ENCODE measurements around the gene KNDC1.

The KNDC1 gene

DNA sequence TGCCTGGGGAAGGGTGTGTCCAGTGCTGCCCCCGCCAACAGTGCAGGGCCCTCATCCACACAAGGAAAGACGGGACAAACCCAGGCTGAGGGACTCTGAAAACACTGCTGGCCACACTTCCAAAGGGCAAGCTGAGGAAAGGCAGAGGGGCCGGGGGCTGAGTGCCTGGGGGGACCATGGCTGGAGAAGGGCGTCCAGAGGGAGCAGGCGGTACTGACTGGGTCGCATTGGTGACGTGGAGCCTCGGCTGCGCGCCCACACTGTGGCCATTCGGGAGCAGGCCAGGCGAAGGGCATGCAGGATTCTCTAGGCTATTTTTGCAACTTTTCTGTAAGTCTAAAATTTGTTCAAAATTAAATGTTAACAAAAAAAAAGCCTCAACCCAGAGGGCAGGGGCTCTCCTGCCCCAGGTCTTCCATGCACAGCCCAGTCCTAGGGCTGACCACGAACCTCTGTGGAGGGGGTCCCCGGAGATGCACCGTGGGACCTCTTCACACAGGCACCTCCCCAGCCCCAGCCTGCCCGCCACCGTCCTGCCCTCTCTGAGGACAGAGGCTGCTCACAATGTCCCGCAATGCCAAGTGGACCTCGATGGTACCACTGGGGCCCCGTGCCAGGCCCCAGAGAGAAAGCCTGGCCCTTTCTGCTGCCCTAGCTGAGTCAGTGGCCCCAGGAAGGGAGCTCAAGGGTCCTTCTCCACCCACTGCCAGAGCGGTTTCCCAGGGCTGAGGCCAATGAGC lies 106.2 kb downstream of the KNDC1 start:
- no peak for DNase-seq

DNA sequence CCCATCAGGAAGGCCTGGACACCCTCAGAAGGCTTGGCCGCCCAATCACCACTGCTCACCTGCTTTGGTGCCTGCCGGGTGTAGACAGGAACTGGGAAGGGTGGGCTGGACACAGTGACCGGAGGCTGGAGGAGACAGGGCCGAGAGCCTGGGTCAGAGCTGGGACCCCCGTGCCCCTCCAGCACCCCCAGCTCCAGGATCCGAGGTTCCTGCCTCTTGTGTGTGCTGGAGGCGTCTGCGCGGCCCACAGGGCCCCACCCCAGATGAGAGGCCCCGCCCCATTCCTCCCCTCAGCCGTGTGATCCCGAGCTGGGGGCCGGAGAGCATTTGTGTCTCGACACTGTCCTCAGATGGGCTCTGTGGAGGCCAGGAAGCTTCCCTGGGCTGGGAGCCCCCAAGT lies 107.3 kb downstream of the KNDC1 start:
- DNase-seq = no peak

DNA sequence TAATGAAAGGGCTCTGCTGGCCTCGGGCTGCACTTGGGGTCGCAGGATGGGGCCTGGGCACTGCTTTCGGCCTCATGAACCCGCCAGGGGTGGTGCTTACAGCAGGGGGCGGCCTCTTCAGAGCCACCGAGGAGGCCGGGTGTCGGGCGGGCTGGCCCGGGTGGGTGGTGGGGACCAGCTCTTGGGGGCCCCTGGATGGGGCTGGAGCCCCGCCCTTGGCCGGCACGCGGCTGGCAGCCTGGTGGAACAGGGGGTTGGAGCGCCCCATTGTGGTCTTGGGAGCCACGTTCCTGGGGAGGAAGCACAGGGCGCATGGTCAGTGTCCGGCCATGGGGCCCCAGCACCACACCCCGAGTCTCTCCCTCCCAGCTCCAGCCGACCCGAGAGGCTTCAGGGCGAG lies 107.8 kb downstream of the KNDC1 start:
- DNase-seq = no peak

DNA sequence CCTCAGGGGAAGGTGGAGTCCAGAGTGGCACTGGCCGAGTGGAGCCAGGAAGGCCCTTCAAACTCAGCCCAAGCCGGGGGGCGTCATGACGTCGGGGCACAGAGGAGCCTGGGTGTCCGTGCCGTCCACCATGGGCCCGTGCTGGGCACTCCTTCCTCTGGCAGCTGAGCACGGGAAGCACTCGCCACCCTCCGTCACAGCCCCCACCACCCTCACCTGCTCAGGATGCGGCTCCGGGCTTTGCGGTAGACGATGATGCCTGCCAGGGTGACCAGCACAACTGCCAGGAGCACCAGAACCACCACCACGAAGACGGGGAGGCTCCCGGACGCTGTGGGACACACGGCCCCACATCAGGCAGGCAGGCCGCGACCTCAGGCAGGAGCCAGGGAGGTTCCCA lies 108.5 kb downstream of the KNDC1 start:
- DNase-seq = no peak

DNA sequence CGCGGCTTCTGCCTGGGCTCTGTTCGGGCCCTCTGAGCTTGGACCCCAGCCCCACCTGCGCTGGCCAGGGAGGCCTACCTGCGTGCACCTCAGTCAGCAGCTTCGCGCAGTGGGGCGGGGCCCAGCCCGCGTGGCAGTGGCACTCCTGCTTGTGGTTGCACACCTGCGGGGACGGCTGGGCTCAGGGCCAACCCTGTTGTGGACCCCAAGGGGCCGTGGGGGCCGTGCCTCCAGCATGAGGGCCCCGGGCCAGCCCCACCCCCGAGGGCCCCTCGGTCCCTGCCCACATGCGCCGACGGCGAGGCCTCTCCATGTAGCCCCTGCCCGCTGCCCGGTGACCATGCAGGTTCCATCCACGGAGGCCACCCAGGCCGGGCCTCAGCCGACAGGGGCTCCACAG lies 109.3 kb downstream of the KNDC1 start:
- no peak for DNase-seq

DNA sequence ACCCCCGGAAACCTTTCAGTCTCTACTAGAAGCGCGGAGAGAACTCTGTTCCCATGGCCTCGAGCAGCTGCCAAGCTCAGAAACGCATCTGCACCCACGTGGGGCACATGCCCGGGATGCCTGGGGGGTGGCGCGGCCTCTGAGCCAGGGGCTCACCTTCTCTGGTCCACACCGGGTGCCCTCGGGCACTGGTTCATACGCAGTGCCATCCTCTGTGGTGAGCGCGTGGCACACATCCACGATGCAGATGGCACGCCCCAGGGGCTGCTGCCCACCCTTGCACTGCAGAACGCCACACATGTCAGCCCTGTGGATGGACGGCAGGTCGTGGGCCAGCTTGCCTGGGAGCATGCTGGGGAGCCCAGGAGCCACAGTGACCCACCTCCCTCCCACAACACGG lies 110.2 kb downstream of the KNDC1 start:
- DNase-seq = no peak

DNA sequence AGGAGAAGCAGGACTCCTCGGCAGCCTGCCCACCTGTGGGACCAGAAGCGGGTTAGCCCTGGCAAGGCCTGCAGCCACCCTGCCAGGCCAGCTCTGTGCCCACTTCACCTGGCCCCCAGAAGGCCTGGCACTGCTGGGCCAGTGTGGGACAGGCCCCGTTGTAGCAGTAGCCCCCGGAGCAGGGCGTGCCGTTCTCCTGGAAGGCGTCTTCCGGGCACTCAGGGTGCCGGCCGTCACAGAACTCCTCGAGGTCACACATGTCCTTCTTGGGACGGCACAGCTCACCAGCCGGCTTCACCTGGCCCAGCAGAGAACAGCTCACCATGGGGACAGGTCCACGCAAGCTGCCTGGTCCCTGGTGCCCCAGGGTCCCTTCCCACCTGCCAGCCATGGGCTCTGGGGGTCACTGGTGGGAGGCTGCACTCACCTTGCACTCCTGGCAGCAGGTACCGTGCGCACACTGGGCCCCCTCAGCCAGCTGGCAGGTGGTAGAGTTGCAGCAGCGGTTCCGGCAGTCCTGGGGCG lies 110.8 kb downstream of the KNDC1 start:
- no peak for DNase-seq

DNA sequence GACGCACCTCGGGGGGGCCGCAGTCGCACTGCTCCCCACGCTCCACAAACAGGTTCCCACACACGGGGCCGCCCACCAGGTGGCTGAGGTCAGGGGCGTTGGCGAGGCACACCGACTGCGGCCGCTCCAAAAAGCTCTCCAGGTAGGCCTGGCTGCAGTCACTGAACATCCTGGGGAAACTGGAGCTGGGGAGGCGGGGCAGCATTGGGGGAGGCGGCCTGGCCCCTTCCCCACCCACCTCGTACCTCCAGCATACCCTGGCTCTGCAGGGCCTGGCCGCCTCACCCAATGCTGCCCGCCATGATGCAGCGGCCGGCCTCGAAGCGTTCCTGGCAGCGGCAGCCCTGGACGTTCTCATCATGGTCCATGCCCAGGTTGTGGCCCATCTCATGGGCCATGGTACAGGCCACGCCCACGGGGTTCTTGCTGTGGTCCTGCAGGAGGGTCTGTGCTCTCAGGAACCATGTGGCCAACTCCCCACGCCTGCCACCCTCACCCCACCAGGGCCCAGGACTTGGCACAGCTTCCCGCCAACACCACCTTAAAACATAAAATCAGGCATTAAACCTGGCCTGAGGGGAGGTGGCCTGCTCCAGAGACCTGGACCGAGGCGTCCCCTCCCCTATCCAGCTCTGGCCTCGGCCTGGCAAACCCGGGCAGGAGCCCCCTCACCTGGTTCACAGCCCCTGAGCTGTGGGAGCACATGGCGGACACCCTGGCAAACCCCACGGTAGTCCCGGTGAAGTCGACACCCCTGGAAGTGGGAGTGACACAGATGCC lies 111.7 kb downstream of the KNDC1 start:
- DNase-seq = no peak

DNA sequence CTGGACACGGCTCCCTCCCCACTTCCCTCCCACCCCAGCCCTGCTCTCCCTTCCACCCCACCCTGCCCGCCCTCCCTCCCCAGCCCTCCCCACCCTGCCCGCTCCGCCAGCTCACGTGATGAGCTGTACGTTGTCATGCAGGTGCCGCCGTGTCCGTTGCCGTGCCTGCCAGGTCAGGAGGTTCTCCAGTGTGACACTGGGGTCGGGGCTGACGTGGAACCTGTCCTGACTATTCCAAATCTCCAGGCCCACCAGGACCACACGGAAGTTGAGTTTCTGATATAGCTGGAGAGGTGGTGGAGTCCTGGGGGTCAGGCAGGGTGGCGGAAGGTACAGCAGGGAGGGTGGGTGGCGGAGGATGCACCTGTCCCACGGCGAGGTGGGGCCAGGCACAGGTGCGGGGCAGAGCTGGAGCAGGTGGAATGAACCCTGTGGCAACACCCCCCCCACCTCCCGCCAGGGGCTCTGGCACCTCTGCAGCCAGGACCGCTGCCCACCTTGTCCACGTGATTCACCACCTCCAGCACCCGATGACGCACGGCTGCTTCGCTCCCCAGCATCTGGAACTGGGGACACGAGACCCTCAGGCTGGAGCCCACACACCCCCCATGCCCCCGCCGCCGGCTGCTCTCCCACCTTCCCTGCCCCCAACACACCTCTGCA lies 112.4 kb downstream of the KNDC1 start:
- DNase-seq = no peak

DNA sequence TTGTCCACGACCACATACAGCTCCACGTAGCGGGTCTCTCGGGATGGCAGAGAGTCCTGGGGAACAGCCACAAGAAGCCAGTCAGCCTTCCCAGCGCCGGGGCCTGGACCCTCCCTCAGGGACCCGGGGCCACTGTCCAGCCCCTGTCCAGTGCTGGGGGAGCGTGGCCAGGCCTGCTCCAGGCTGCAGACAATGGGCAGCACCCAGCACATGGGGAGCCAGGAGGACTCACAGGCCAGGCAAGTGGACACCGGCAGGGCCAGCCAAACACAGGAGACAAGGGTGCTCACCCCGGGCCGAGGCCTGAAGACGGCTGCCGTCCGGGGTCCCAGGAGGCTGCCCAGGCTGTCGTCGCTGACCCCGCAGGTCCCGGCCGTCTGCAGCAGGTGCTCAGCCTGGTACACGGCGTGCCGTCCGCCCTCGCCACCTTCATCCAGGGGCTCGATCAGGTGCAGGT lies 113.0 kb downstream of the KNDC1 start:
- no peak for DNase-seq

DNA sequence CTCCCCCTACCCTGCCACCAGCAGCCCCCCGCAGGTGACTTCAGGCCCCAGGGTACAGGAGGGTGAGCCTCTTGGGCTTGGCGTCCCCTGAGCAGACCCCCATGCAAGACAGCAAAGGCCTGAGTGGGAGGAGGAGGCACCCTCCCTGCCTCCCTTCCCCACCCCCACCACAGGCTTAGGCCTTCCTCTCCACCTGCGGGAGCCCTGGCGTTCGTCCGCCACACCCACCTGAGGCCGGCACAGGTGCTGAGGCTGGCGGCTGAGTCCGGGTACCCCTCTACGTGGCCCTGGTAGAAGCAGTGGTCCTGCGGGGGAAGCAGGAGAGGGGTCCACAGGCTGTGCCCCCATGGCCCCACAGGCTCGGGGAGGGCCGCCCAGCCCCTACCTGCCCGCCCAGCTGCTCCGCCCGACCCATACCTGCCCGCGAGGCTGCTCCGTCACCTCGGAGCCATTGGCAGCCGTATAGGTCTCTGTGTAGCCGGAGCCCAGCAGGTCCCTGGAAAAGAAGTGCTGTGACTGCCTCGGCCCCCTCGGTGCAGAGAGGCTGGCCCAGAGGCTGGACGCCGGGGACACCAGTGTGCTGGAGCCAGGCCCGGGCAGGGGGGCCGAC lies 113.6 kb downstream of the KNDC1 start:
- DNase-seq = no peak

DNA sequence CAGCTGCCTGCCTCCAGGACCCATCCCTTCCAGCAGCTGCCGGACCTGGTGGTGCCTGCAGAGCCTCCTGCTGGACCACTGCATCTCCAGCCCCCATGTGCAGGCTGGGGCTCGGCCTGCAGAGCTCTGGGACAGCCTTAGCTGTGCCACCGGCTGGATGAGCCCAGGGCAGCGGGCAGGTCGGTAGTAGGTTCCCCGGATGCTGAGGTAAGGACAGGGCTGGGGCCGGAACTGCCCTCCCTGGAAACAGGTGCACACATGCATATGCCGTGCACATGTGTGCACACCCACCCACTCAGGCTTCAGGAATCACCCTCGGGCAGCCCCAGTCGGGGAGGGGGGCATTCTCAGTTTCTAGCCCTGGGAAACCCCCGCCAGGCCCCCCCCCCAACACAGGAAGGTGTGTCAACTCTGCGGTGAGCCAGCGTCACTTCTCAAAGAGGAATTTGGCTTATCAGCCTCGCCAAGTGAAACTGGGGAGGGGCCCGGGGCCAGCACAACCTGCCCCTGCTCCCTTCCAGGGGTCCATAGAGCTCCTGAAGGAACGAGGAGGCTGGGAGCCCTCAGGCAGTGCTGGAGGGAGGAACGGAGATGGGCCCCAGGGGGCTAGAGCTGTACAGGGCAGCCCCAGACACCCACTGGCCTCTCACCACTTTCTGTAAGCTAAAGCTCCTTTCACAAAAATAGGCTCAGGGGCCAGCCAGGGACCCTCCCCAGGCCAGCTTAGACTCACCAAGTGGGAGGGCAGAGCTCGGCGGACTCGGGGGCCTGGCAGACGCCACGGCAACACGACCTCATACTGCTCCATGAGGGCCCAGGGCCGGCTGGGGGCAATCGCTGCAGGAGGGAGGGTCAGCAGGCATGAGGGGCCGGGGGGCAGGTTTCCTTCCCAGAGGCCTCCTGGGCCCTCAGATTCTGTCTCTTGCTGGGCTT lies 115.0 kb downstream of the KNDC1 start:
- DNase-seq = no peak

DNA sequence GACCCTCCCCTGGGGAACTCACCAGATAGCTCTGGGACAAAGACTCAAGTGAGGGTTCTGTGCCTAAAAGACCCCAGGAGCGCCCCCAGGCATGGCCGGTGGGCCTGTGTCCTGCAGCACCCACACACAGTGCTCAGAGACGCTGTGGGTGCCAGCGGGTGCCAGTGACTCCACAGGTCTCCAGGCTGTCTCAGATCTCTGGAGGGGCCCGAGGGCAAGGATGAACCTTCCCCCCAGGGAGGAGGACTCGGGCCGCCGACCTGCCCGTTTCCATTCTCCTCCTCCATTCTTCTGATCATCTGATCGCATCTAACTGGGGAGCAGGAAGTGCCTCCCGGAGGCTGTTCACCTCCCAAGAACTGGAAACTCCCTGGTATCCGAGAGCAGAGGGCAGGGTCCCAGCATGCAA lies 115.7 kb downstream of the KNDC1 start:
- DNase-seq = no peak

All from NCI-H1105 (cell line).